RWPE1 (cell line): ENCODE measurements around the gene BCL2L14.
"Not testable (repeated sequence)": the region's sequence is repeated elsewhere in the genome, so short reads cannot be mapped to it uniquely, and the experiment has no call there.

Experiments
- CTCF ChIA-PET: fragments of 350-600 bp; sonication (Branson Sonifier 250); formaldehyde crosslinking; extraction: SDS; loops from one replicate; lab custom pipeline; 2021; lab: Yijun Ruan, JAX
- POLR2A ChIA-PET: fragments of 400-600 bp; formaldehyde crosslinking; extraction: SDS; loops from one replicate; lab custom pipeline; 2020; ENCODE audit warnings: antibody characterized with exemption; ENCODE audit not compliant: low non-redundant PET; lab: Yijun Ruan, JAX
- DNase-seq: peaks from one replicate; pipeline ENCODE4 v3.0.0; 2012; ENCODE audit warnings: low spot score
- H3K27ac ChIP-seq: fragments of 450-650 bp; 2 replicates; pipeline ENCODE4 v1.5.1; 2017
- CTCF ChIP-seq: fragments of 450-650 bp; conservative IDR thresholded peaks from 2 replicates; pipeline ENCODE4 v1.5.1; 2017; ENCODE audit warnings: low read depth, mild to moderate bottlenecking

The BCL2L14 gene

GRCh38 chr12:12095021-12095420 lies 24.3 kb downstream of the BCL2L14 start:
- H3K27ac ChIP-seq: no peak overlapping the region
- CTCF ChIA-PET: no interaction called here
- POLR2A ChIA-PET: no interaction called here
- no peak for TF ChIP-seq CTCF
- DNase-seq: no peak

DNA sequence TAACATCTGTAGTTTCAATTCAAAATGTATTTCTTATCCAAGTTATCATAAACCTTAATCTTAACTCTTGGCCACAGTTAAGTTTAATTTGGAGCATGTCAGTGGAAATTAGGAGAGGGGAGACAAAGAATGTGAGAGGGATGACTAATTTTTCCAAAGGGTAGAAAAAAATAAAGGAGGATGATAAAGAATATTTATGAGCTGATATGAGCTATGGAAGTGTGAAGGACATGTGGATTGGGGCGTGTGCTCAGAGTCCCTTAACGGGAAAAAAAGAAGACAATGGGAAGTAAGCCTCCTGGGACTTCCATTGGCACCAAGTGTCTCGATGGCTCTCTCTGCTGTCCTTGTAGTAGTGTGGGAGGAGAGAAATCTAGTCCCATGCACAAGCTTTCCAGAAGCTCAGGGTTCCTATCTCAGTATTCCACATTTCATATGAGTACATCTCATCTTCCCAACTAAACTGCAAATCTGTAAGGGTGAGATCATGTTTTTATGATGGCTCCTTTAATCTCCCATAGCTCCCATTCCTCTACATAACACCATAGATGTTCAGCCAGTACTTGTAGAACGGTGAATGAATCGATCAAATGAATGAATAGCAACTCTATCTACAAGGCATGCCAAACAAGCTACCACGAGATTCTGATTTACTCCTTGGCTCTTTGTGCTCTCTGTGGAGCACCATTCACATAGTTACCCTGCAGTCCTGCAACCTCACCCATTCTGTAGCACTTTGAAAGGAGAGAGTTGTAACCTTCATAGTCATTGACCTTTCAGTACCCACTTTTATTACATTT lies 27.4 kb downstream of the BCL2L14 start:
- POLR2A ChIA-PET: no interaction called here
- no peak for DNase-seq
- CTCF ChIA-PET: no interaction called here
- TF ChIP-seq CTCF: no peak
- no peak overlapping the region for H3K27ac ChIP-seq

GRCh38 chr12:12098691-12099015 lies 27.9 kb downstream of the BCL2L14 start:
- no peak for DNase-seq
- CTCF ChIA-PET: no interaction called here
- POLR2A ChIA-PET: no interaction called here
- no peak overlapping the region for H3K27ac ChIP-seq
- TF ChIP-seq CTCF: no peak

DNA sequence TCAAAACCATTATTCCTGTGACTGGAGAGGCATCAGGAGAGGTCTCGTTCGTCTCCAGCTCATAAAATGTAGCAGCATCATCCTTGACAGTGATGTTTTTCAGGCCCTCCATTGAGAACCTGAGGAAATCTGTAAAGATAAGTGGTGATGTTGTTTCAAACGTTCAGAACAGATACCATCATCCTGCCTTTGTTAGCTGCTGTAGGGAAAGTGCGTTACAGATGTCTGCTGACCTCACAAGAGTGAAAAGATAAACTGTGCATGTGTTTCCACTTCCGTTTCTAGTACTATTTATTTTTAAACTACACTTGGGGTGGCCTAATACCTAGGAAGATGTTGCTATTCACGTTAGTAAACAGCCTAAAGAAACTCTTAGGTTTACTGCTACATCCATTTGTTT lies 28.4 kb downstream of the BCL2L14 start:
- no peak for DNase-seq
- no peak for TF ChIP-seq CTCF
- ChIA-PET CTCF (no interaction called here), POLR2A (no interaction called here)
- no peak overlapping the region for H3K27ac ChIP-seq

DNA sequence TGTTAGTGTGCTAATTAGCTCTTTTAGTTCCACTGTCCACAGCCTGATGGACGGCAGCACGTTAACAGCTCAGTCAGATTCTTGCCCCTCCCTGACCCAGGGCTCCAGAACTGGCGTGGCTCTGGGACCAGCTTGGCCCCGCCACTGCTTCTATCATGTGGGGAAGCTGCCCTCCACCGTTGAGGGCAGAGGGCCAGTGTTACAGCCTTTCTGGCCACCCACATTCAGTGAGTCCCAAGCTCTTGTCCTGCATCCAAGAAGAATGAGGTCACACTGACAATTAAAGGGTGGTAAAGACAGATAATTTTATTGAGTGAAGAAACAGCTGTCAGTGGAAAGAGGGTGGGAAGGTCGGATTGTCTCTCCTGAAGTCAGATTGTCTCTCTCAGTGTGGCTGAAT lies 36.9 kb downstream of the BCL2L14 start:
- H3K27ac ChIP-seq: no peak overlapping the region
- CTCF ChIA-PET: no interaction called here
- POLR2A ChIA-PET: no interaction called here
- TF ChIP-seq CTCF: no peak
- no peak for DNase-seq

- CTCF ChIA-PET: no interaction called here
- POLR2A ChIA-PET: no interaction called here
Measured at GRCh38 chr12:12108441-12109058, 37.8 kb downstream of the BCL2L14 start.

GRCh38 chr12:12110923-12111555 lies 40.3 kb downstream of the BCL2L14 start:
- DNase-seq, H3K27ac ChIP-seq, CTCF ChIA-PET, POLR2A ChIA-PET: not testable (repeated sequence)

More at GRCh38 chr12:12108441-12109058, 37.8 kb downstream of the BCL2L14 start:
- H3K27ac ChIP-seq: no peak overlapping the region
- DNase-seq: no peak
- no peak for TF ChIP-seq CTCF
